NCI-H748 (cell line): Measurements from ENCODE around the gene NPBWR2.

Source experiments
- DNase-seq: peaks from one replicate; lab custom pipeline; 2025; ENCODE audit not compliant: unreplicated experiment; lab: John Stamatoyannopoulos, UW

NPBWR2 gene, protein sequence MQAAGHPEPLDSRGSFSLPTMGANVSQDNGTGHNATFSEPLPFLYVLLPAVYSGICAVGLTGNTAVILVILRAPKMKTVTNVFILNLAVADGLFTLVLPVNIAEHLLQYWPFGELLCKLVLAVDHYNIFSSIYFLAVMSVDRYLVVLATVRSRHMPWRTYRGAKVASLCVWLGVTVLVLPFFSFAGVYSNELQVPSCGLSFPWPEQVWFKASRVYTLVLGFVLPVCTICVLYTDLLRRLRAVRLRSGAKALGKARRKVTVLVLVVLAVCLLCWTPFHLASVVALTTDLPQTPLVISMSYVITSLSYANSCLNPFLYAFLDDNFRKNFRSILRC

DNA sequence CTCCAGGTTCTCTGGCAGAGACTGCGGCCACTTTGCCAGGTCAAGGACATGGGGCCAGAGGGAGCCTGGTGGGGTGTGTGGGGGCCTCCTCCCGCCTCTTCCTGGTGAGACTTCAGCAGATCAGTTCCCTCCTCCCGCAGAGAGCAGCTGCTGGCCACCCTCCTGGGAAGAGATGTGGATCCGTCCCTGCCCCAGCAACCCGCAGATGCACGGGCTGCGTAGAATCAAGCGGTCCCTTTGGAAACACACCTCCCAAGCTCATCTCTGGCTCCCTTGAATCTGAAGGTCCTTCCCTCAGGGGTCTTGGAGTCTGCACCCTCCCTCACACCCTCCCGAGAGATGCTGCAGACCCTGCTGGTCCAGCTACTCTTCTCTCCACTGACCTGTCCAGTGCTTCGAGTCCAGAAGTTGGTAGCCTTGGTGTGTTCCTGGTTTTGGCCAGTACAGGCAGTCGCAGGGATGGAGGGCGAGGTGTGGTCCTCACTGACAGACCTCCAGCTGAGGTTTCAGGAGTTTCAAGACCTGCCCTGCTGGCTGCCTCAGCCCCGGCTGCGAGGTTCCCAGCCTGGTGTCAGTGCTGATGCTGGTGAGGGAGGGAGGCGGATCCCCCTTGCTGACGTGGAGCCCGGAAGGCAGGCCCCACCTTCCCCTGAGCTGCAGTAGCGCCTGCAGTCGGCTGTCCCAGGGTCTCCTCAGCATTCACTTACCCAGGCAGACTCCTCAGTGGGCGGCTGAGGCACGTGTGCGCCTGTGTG, at the start of gene NPBWR2:
TSS of gene NPBWR2 (minus strand) at position 585 of the 755 bp plus-strand sequence. CDS start 734 bp downstream, outside the sequence.
- no peak for DNase-seq

DNA sequence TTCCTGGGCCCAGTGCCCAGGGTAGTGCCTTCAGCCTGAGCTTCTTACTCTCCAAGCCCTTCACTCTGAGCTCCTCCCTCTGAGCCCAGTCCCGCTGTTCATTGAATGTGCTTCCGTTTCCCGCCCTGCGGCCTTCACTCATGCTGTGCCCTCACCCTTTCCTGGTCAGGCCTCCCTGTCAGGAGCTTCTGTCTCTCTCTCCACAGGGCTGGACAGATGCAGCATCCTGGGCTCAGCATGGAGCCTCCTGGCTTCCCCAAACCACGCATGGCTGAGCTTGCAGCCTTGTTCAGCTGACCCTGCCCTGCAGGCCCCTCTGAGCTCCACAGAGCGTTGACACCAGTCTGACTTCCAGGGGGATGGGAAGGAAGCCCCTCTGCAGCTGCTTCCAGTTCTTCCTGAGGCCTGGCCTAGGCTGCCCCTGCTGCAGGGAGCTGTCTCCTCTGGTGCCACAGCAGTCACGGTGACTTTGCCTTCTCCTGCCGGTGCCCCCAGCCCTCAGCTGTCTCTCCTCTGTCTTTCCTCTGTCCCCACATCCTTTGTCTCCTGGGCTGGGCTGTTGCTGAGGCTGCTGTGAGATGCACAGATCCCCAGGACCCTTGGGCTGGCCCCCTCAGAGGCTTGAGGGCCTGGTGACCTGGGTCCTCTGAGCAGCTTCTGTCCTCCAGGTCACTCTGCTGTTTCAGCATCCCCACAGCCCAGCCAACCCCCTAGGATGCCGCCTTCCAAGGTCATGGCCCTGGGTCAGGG, 48.9 kb upstream of the NPBWR2 start:
- peak; percentile 10 for DNase-seq

DNA sequence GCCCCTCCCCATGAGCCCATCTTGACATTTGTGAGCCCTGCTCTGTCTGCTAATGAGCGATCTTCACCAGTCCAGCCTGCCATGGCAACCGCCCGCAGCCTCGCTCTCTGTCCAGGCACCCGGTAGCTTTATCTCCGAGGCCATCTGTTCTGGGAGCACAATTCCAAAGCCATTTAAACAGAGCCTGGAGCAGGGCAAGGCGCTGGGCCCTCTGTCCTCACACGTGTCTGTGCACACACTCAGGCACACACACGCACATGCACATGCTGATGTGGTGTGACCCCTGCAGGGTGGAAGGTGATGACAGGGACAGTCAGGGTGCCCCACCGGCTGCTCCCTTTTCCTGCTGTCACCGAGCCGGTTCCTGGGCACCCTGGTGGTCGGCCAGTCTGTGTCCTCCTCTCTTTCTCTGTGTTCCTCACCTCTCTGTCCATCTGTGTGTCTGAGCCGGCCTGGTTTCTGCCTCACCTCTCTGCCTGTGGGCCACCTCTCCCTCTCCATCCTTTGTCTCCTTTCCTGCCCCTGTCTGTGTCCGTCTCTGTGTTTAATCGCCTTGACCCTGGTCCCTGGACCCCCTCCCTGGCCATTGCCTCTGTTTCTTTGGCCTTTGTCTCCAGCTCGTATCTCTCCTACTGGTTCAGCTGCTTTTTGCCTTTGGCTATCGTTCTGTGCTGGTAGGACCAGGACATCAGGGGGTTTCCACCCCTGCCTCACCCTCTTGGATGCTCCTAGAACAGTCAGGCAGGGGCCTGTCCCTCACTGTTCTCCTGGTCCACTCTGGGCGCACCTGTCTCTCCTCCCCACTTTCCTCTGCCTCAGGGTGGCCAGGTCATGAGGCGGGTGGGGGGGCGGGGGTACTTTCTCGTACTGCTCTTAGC, 48.1 kb upstream of the NPBWR2 start:
- no peak for DNase-seq

DNA sequence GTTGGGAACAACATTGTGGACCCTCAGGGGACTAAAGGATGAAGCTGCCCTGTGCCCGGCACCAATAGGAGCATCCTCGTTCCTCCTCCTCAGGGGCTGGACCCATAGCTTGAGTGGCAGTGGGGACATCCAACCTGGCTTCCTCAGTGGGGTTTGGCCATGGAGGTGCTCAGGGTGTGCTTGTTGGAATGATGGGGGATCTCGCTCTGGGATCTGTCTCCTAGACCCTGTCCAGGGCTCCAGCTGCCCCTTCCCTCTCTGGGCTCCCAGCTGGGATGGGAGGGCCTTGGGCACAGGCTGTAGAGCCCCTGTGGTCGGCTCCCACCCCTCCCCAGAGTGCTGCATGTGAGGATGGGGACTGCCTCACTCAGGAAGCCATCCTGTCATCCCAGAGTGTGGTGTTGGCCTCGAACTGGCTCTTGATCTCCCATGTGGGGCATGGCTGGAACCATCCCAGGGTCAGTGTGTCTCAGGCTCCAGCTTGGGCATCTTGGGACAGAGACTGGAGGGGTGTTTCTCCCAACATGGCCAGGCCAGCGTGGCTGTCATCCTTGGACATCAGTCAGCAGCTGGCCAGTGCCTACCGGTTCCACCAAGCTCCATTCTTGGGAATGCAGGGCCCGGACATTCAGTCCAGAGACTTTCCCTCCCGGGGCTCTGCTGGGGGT, 47.4 kb upstream of the NPBWR2 start:
- no peak for DNase-seq

DNA sequence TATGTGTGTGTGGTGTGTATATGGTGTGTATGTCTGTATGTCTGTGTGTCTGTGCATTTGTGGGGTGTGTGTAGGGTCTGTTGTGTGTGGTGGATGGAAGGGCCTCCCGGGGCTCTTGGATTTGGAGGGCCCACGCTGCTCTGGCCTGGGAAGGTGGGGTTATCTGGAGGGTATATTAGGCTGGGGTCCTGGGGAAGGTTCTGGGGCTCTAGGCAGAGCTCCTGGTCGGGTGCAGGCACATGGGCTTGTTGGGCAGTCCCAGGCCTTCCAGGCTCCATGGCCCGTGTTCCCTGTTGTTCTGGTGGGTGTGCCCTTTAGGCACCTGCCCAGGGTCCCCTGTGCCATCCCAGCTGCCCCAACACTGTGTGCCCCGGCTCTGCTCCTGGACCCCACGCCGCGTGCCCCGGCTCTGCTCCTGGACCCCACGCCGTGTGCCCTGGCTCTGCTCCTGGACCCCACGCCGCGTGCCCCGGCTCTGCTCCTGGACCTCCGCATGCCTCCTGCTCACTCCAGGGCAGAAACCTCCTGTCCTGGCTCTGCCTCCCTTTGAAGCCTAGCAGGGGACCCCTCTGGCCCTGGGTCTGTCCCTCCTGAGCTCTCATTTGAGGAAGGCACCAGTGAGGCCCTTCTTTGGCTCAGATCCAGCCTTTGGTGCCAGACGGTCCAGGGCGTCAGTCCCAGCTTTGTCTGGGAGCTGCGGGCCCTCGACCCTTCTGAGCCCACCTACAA, 46.7 kb upstream of the NPBWR2 start:
- DNase-seq: no peak

DNA sequence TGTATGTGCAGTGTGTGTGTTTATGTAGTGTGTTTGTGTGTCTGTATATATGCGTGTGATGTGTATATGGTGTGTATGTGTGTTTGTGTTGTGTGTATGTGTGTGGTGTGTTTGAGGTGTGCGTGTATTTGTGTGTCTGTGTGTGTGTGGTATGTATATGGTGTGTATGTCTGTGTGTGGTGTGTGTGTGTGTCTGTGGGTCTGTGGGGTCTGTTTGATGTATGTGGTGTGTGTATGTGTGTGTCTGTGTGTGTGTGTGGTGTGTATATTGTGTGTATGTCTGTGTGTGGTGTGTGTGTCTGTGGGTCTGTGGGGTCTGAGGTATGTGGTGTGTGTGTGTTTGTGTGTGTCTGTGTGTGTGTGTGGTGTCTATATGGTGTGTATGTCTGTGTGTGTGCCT, 46.0 kb upstream of the NPBWR2 start:
- DNase-seq: no peak

DNA sequence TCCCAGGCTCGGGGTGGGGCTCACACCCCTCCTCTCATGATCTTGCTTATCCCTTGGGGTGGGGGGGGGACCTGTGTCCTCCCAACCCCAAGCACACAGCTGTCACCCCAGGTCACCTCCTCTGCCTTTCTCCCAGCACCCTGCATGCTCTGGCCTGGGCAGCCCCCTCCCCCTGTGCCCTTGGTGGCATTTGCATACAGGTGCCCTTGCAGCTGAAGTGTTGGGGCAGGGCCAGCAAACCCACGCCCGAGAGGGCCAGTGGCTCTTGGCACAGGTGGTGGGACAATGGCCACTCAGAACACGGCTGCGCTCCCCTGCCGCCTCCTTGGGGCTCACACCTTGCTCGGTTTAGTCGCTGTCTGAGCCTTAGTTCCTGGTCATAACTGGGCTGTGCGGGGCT, 45.5 kb upstream of the NPBWR2 start:
- peak; percentile 93 for DNase-seq

DNA sequence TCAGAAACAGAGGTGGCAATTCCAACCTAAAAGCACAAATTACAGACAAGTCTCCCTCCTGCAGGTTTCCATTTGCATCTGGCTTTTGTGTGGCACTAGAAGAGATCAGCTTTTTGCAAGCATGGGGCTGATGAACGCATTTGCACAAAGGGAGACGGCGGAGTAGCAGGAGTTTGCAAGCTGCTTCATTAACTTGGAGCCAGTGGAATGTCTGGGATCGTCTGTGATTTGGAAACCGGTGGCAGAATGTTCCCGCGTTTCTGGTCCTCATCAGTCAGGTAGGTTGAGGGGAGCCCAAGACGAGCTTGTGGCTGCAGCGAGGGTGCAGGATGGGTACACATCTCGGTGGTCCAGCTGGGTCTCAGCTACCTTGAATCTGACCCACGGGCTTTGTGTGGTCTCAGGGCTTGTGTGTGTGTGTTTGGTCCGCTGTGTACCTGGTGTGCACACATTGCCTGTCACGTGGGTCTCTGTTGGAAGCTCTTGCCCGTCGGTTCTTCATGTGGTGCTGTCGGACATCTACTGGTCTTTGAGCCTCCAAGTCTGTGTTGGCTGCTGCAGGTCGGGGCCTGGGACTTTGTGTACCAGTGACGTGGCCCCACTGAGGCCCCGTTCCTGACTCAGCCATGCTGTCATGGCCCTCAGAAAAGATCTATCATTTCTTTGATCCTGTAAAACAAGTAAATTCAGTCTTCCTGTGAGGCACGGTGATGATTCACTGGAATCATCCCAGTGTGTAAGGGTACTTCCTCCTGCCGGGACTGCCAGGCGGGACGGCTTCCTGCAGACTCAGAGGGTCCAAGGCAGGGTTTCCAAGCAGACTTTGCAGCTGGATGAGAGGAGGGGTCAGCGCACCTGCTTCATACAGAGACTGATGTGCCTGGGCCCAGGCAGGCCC, 44.5 kb upstream of the NPBWR2 start:
- DNase-seq: no peak

DNA sequence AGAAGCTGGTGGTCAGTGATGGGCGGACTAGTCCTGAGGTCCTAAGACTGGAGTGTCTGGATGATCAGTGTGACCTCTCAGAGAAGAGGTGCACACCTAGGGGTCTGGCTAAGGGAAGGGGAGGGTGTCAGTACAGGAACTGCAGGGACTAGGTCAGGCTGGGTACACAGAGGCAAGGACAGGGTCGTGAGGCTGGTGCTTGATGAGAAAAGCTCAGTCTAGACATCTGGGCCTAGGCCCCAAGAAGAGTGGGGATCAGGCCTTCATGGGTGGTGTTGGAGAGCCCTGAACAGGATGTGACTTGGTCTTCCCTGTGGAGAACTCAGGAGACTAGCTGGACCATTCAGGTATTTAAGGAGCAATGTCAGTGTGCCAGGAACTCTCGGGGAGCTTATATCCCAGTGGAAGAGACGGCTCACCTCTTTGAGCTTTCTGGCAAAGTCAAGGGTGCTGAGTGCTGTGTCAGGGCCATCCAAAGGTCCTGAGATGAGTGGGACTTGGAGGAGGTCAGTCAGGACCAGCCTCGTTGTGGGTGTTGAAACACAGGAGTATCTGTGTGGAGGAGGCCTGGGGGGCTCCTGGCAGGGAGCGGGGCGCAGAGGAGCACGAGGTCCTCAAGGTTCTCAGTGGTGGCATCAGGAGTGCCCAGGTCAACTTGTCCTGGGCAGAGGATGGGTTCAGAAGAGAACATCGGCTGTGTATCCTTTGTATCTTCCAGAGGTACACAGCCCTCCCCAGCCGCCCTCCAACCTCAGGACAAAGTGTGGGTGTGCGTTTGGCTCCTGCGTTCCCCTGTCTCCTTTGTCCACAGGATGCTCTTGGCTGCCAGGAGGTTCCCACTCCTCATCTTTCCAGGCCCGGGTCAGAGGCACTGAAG, 43.6 kb upstream of the NPBWR2 start:
- no peak for DNase-seq

DNA sequence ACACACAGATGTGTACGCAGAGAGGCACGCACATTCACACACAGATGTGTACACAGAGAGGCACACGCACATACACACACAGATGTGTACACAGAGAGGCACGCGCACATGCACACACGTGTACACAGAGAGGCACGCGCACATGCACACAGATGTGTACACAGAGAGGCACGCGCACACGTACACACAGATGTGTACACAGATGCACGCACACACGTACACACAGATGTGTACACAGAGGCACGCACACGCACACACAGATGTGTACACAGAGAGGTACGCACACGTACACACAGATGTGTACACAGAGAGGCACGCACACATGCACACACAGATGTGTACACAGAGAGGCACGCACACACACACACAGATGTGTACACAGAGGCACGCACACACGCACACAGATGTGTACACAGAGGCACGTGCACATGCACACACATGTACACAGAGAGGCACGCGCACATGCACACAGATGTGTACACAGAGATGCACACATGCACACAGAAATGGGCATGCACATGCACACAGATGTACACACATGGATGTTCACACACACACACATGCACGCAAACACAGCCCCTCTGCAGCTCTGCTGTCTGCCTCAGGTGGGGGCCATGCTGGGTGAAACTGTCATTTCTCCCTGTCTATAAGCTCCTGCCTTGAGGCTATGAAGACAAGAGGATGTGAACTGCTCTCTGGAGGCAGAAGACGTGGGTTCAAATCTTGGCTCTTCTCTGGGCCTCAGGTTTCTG, 42.6 kb upstream of the NPBWR2 start:
- DNase-seq: no peak

DNA sequence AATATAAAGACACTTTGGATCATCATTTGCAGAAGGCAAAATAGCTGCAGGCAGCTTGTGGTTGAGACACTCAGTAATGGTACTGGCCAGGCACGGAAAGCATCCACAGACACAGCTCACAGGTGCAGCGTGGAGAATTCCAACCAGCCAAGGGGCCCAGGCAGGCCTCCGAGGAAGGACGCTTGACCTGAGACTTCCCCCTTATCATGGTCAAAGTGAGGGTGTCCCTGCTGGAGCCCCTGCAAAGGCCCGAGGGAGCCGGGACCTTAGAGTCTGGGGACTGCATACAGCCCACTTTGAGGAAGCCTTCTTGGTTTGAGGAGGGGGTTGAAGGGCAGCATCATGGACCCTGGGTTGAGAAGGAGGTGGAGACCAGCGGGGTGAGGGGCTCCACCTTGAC, 41.8 kb upstream of the NPBWR2 start:
- no peak for DNase-seq

DNA sequence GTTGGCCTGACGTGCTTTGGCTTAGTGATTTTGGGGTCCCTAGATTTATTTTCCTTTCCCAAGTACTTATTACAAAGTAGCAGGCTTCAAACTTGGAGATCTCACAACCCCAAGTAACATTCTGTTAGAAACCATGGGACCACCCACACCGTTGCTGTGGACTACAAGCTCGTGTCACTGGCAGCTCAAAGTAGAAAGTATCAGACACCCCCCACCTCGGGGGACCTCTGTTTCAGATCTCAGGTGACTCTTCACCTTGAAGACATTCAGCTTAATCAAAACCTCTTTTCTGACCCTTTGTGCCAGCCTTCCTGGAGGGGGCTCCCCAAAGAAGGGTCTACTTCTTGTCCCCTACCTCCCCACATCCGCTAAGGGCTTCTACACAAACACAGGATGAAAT, 41.2 kb upstream of the NPBWR2 start:
- no peak for DNase-seq

DNA sequence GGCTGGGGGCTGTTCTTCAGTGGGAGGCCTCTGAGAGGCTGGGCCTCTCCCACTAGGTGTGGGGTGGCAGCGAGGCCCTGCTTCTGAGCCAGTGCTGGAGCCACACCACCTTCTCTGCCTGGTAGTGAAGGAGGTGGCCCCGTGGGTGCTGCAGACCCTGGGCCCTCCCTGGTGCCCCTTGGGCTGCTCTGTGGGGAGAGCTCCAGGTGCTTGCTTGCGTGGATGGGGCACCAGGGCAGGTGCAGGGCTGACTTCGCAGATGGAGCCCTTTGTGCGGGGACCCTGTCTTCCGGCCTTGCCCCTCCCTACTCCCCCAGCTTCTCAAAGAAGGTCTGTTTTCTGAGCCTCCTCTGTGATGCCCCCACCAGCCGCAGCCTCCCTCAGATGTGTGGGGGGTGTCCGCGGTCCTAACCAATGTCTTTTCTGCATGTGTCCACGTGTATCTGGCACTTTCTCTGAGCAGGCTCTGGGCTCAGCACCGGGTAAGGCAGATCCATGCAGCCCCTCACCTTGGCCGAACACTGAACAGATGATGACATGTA, 39.6 kb upstream of the NPBWR2 start:
- DNase-seq: no peak

DNA sequence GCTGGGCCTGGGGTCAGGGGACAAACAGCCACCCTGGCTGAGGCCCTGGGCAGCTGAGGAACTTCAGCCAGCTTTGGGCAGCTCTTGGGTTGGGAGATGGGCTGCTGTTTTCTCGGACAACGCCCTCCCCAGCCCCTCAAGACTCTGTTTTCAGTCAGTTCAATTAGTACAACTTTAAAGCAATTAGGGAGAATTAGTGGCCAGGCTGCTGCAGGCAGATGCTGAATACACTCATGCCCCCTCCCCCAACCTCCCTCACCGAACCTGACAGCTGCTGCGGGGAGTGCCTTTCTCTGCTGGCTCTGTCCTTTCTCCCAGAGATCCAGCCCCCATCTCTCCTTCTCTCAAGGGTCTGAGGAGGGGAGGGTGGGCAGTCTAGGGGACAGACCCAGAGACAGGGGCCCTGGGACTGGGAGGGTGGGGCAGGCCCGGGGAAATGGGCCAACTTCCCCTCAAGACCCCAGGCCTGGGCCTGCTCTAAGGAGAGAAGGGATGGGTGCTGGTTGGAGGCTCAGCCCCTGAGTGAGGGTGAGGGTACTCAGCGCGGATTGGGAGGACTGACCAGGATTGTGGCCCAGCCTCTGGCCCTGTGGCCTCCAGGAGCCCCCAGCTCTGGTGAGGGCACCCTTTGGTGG, 39.1 kb upstream of the NPBWR2 start:
- peak; percentile 39 for DNase-seq

DNA sequence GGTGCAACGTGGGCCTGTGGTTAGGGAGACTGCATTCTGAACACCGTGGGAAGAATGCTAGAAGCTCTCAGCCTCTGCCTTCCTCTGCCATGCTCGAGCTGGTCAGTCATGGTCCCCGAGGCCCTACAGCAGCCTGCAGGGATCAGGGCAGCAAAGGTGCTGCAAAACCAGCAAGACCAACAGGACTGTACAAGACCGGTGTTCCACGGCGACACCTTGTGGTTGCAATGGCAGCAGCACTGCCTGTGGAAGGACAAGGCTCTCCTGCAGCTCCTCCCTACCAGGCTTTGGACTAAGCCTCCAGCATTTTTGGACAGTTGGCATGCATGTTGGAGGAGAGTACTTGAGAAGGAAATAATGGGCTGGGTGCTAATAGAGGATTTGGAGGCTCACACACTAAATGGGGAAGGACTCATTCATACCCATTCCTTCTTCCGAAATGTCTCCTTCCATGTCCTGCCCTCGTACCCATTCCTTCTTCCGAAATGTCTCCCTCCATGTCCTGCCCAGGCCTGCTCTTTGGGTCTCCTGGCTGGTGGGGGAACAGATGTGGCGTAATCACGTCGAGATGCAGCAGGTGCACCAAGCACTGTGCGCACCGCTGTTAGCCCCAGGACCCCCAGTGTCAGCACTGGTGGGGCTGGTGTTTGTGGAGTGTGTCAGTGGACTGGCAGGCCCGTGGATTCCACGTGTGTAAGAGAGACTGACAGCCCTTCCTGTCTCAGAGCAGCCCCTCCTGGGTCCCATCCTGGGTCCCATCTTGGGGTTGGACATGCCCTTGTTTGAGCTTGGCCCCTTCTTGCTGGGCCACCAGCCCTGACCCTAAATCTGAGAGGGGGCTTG, 38.3 kb upstream of the NPBWR2 start:
- DNase-seq: no peak
